ENCODE measurements around the gene LRFN5. TPM values are rescaled to one million over a fixed set of nuclear protein-coding genes. Genes with fewer than 3 reads are reported as not detected.

Gene LRFN5
- total and polyA plus RNA-seq, 2 experiments from 2014 or later, result 1.8 to 8.8 TPM

- TF ChIP-seq EZH2phosphoT487 (IDR thresholded peaks at IDR 0.05; ENCODE audit: low read depth, severe bottlenecking, unreplicated experiment), result no peak
- no peak for TF ChIP-seq CTCF (IDR thresholded peaks at IDR 0.05; ENCODE audit: poor library complexity)
- no peak for TF ChIP-seq EZH2 (IDR thresholded peaks at IDR 0.05; ENCODE audit: borderline replicate concordance)
- Histone ChIP-seq H3K4me1 (ENCODE audit: insufficient read depth) (no peaks in the 10 kb centered on the region), H3K79me2 (no peaks in the 10 kb centered on the region), H3K4me2 (no peak overlapping the region), H3K36me3 (replicated peaks; ENCODE audit: insufficient read depth, low read depth) (no peaks in the 10 kb centered on the region), H3K27me3 (no peaks in the 10 kb centered on the region), H3K4me3 (no peak overlapping the region), H3K9me3 (ENCODE audit: low read depth) (no peaks in the 10 kb centered on the region), H2AFZ (no peak overlapping the region), H3K27ac (peak overlapping the region; percentile 14), H3K9me2 (replicated peaks; ENCODE audit: insufficient read depth) (no peaks in the 10 kb centered on the region), H4K20me1 (ENCODE audit: insufficient read depth, poor library complexity, severe bottlenecking) (no peaks in the 10 kb centered on the region)
- peak; percentile 39 for DNase-seq (ENCODE audit: low spot score)
- 63% methylated on average over 2 of the region's 2 CpGs for WGBS (ENCODE audit: low lambda C conversion rate, missing lambda C conversion rate)
Measured at GRCh38 chr14:41636492-41637392, 30.1 kb downstream of the LRFN5 start.

GRCh38 chr14:41641690-41642089 is 35.0 kb downstream of the LRFN5 start:
- Histone ChIP-seq H2AFZ (no peak overlapping the region), H3K27ac (no peak overlapping the region), H3K79me2 (no peaks in the 10 kb centered on the region), H3K4me2 (no peak overlapping the region), H4K20me1 (ENCODE audit: insufficient read depth, poor library complexity, severe bottlenecking) (no peaks in the 10 kb centered on the region), H3K9me3 (ENCODE audit: low read depth) (no peaks in the 10 kb centered on the region), H3K9me2 (replicated peaks; ENCODE audit: insufficient read depth) (no peaks in the 10 kb centered on the region), H3K36me3 (replicated peaks; ENCODE audit: insufficient read depth, low read depth) (no peaks in the 10 kb centered on the region), H3K27me3 (no peaks in the 10 kb centered on the region), H3K4me3 (no peak overlapping the region), H3K4me1 (ENCODE audit: insufficient read depth) (no peaks in the 10 kb centered on the region)
- TF ChIP-seq EZH2phosphoT487 (IDR thresholded peaks at IDR 0.05; ENCODE audit: low read depth, severe bottlenecking, unreplicated experiment) (no peak), EZH2 (IDR thresholded peaks at IDR 0.05; ENCODE audit: borderline replicate concordance) (no peak), CTCF (IDR thresholded peaks at IDR 0.05; ENCODE audit: poor library complexity) (no peak)
- 92% methylated on average over 1 of the region's 1 CpG for WGBS (ENCODE audit: low lambda C conversion rate, missing lambda C conversion rate)
- no peak for DNase-seq (ENCODE audit: low spot score)

GRCh38 chr14:41642367-41642766 is 35.7 kb downstream of the LRFN5 start:
- no peak for TF ChIP-seq CTCF (IDR thresholded peaks at IDR 0.05; ENCODE audit: poor library complexity)
- TF ChIP-seq EZH2phosphoT487 (IDR thresholded peaks at IDR 0.05; ENCODE audit: low read depth, severe bottlenecking, unreplicated experiment), result no peak
- TF ChIP-seq EZH2 (IDR thresholded peaks at IDR 0.05; ENCODE audit: borderline replicate concordance), result no peak
- WGBS (ENCODE audit: low lambda C conversion rate, missing lambda C conversion rate), result 92% methylated on average over 1 of the region's 1 CpG
- H3K27me3 ChIP-seq, result no peaks in the 10 kb centered on the region

More at GRCh38 chr14:41642367-41642766, 35.7 kb downstream of the LRFN5 start:
- no peak for DNase-seq (ENCODE audit: low spot score)
- Histone ChIP-seq H3K4me3 (no peak overlapping the region), H3K4me1 (ENCODE audit: insufficient read depth) (no peaks in the 10 kb centered on the region), H3K36me3 (replicated peaks; ENCODE audit: insufficient read depth, low read depth) (no peaks in the 10 kb centered on the region), H2AFZ (no peak overlapping the region), H3K4me2 (no peak overlapping the region), H3K79me2 (no peaks in the 10 kb centered on the region), H4K20me1 (ENCODE audit: insufficient read depth, poor library complexity, severe bottlenecking) (no peaks in the 10 kb centered on the region), H3K9me2 (replicated peaks; ENCODE audit: insufficient read depth) (no peaks in the 10 kb centered on the region), H3K27ac (no peak overlapping the region), H3K9me3 (ENCODE audit: low read depth) (no peaks in the 10 kb centered on the region)

Measured in hepatocyte (in vitro differentiated cells).